ENCODE measurements around the gene PROSER2. TPM values are rescaled to one million over a fixed set of nuclear protein-coding genes. Genes with fewer than 3 reads are reported as not detected.
"Not testable (repeated sequence)": the region's sequence is repeated elsewhere in the genome, so short reads cannot be mapped to it uniquely, and the experiment has no call there.

The PROSER2 gene
- total RNA-seq, 4 donors from 2014 or later: 2.1 to 25.6 (median 6.5) TPM

DNA sequence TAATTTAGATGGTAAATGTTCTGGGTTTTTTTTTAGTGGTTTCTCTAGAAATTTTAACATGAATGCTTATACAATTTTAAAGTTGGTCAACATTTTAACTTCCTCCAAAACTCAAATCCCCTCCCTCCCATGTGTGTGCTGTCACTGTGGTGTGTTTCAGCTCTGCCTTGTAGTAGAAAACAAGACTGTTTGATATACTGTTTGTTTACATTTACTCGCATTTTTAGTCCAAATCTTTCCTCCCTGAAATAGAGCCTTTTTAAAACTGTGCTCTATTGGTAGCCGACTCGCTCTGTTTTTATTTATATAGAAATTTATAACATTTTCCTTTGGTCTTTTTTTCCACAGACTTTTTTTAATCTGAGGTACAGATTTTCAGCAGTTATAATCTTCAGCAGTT, 19.3 kb downstream of the PROSER2 start:
- no peak overlapping the region for H3K27ac ChIP-seq
- no peaks in the 10 kb centered on the region for H3K4me1 ChIP-seq
- DNase-seq: no peak
- H3K36me3 ChIP-seq: no peaks in the 10 kb centered on the region
- H3K4me3 ChIP-seq: no peak overlapping the region
- no peaks in the 10 kb centered on the region for H3K27me3 ChIP-seq
- intact Hi-C loops (cut with DNase I; ENCODE audit: low total_unique reads): no loop called here
- TF ChIP-seq POLR2A (IDR thresholded peaks at IDR 0.05): no peak
- TF ChIP-seq, protein P1, sequence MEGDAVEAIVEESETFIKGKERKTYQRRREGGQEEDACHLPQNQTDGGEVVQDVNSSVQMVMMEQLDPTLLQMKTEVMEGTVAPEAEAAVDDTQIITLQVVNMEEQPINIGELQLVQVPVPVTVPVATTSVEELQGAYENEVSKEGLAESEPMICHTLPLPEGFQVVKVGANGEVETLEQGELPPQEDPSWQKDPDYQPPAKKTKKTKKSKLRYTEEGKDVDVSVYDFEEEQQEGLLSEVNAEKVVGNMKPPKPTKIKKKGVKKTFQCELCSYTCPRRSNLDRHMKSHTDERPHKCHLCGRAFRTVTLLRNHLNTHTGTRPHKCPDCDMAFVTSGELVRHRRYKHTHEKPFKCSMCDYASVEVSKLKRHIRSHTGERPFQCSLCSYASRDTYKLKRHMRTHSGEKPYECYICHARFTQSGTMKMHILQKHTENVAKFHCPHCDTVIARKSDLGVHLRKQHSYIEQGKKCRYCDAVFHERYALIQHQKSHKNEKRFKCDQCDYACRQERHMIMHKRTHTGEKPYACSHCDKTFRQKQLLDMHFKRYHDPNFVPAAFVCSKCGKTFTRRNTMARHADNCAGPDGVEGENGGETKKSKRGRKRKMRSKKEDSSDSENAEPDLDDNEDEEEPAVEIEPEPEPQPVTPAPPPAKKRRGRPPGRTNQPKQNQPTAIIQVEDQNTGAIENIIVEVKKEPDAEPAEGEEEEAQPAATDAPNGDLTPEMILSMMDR (IDR thresholded peaks at IDR 0.05): no peak
- H3K9me3 ChIP-seq: no peaks in the 10 kb centered on the region

DNA sequence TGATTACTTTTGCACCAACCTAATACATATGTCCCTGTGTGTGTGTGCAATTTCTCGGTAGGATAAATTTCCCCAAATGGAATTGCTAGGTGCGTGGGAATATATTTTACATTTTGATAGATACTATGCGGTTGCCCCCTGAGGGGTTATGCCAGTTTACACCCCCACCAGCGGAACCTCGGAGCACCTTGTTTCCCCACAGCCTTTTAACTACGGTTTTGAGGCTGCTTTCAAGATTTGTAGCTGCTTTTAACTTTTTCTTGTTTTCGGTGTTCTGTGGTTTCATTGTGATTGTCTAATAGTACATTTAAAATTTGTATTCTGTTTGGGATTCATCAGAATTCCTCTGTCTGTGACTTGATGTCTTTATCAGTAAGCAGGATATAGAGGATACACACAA, 22.0 kb downstream of the PROSER2 start:
- no peak for TF ChIP-seq POLR2A (IDR thresholded peaks at IDR 0.05)
- H3K27me3 ChIP-seq: no peaks in the 10 kb centered on the region
- DNase-seq: no peak
- no peaks in the 10 kb centered on the region for H3K4me1 ChIP-seq
- H3K9me3 ChIP-seq: no peaks in the 10 kb centered on the region
- no peak overlapping the region for H3K4me3 ChIP-seq
- no peak overlapping the region for H3K27ac ChIP-seq
- intact Hi-C loops (cut with DNase I; ENCODE audit: low total_unique reads): no loop called here
- no peaks in the 10 kb centered on the region for H3K36me3 ChIP-seq

DNA sequence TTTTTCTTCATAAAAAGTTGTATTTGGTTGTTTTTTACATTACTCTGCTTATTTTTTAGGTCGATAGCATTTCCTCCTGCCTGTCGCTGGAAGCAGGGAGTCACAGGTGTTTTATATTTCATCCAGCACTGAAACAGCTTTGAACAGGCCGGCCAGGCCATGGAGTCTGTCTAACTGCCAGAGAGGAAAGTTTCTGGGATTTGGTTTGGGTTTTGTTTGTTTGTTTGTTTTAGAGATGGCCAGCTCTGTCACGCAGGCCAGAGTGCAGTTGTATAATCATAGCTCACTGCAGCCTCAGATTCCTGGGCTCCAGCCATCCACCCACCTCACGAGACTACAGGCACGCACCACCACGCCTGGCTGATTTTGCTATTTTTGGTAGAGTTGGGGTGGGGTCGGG, 23.4 kb downstream of the PROSER2 start:
- TF ChIP-seq, protein P1 (IDR thresholded peaks at IDR 0.05): no peak
- TF ChIP-seq POLR2A (IDR thresholded peaks at IDR 0.05): no peak
- no peak for DNase-seq
- Histone ChIP-seq H3K9me3 (no peaks in the 10 kb centered on the region), H3K4me1 (no peaks in the 10 kb centered on the region), H3K27me3 (no peaks in the 10 kb centered on the region), H3K4me3 (no peak overlapping the region), H3K36me3 (no peaks in the 10 kb centered on the region), H3K27ac (no peak overlapping the region)
- intact Hi-C loops (cut with DNase I; ENCODE audit: low total_unique reads): no loop called here

- intact Hi-C loops (cut with DNase I; ENCODE audit: low total_unique reads): no loop called here
- Histone ChIP-seq H3K4me3 (no peak overlapping the region), H3K9me3 (no peaks in the 10 kb centered on the region), H3K36me3 (no peaks in the 10 kb centered on the region), H3K27ac (no peak overlapping the region), H3K27me3 (no peaks in the 10 kb centered on the region), H3K4me1 (no peaks in the 10 kb centered on the region)
- no peak for DNase-seq
- TF ChIP-seq POLR2A (IDR thresholded peaks at IDR 0.05): no peak
- TF ChIP-seq, protein P1 (IDR thresholded peaks at IDR 0.05): no peak
These were observed 26.1 kb downstream of the PROSER2 start for GRCh38 chr10:11849277-11849676.

- no peak overlapping the region for H3K27ac ChIP-seq
- no peaks in the 10 kb centered on the region for H3K27me3 ChIP-seq
- no peaks in the 10 kb centered on the region for H3K9me3 ChIP-seq
- no peaks in the 10 kb centered on the region for H3K36me3 ChIP-seq
- TF ChIP-seq, protein P1 (IDR thresholded peaks at IDR 0.05): no peak
- no peak for TF ChIP-seq POLR2A (IDR thresholded peaks at IDR 0.05)
- intact Hi-C loops (cut with DNase I; ENCODE audit: low total_unique reads): no loop called here
- H3K4me3 ChIP-seq: no peak overlapping the region
- no peaks in the 10 kb centered on the region for H3K4me1 ChIP-seq
- DNase-seq: no peak
These were observed 26.8 kb downstream of the PROSER2 start for GRCh38 chr10:11849911-11850310.

- Histone ChIP-seq H3K9me3 (no peaks in the 10 kb centered on the region), H3K4me1 (no peaks in the 10 kb centered on the region), H3K36me3 (no peaks in the 10 kb centered on the region), H3K27me3 (no peaks in the 10 kb centered on the region), H3K27ac (no peak overlapping the region), H3K4me3 (no peak overlapping the region)
- no peak for TF ChIP-seq POLR2A (IDR thresholded peaks at IDR 0.05)
- TF ChIP-seq, protein P1 (IDR thresholded peaks at IDR 0.05): no peak
- intact Hi-C loops (cut with DNase I; ENCODE audit: low total_unique reads): no loop called here
- DNase-seq: no peak
These were observed 28.8 kb downstream of the PROSER2 start for GRCh38 chr10:11851910-11852309.

- H3K9me3 ChIP-seq; H3K27ac ChIP-seq; DNase-seq; intact Hi-C loops (cut with DNase I; ENCODE audit: low total_unique reads); H3K27me3 ChIP-seq; H3K4me3 ChIP-seq; H3K4me1 ChIP-seq; H3K36me3 ChIP-seq: not testable (repeated sequence)
These were observed 29.5 kb downstream of the PROSER2 start for GRCh38 chr10:11852637-11853036.

All from uterus (tissue), 4 donors.